Sigmoid colon (tissue), 7 donors: ENCODE measurements around the gene CROT. TPM values are rescaled to one million over a fixed set of nuclear protein-coding genes. Genes with fewer than 3 reads are reported as not detected.

ENCODE experiments used
- DNase-seq: peaks from one replicate; pipeline ENCODE4 v3.0.0-alpha.2; 2019
- H3K27ac ChIP-seq, 4 donors: fragments of 200-600 bp; sonication (generic); one replicate each; pipeline ENCODE4 v1.5.1; 2016 to 2019; ENCODE audit warnings: mild to moderate bottlenecking in 1 of 4
- H3K27me3 ChIP-seq, 3 donors: fragments of 200-600 bp; sonication (generic); one replicate each; pipeline ENCODE4 v1.5.1; 2019; ENCODE audit warnings: mild to moderate bottlenecking in 1 of 3
- H3K36me3 ChIP-seq, 4 donors: fragments of 200-600 bp; sonication (generic); one replicate each; pipeline ENCODE4 v1.5.1; 2016 to 2019
- H3K4me1 ChIP-seq, 4 donors: fragments of 200-600 bp; sonication (generic); one replicate each; pipeline ENCODE4 v1.5.1; 2017 to 2019
- H3K4me3 ChIP-seq, 4 donors: fragments of 200-600 bp; sonication (generic); one replicate each; pipeline ENCODE4 v1.5.1; 2017 to 2019; ENCODE audit warnings: mild to moderate bottlenecking in 2 of 4, moderate library complexity in 1 of 4
- H3K9me3 ChIP-seq, 4 donors: fragments of 200-600 bp in 3 of 4; sonication (generic) in 3 of 4; one replicate each; pipeline versions ENCODE4 v1.5.1 to v1.6.1; 2013 to 2019
- EP300 ChIP-seq, 4 donors: sonication (generic); formaldehyde crosslinking; IDR thresholded peaks; one replicate each; pipeline ENCODE4 v1.6.1; 2017; ENCODE audit warnings: antibody characterized with exemption in 4 of 4
- POLR2A ChIP-seq, 2 donors: fragments of 450-650 bp; IDR thresholded peaks; one replicate each; pipeline ENCODE4 v1.6.1; 2016; ENCODE audit warnings: antibody characterized with exemption in 2 of 2, mild to moderate bottlenecking in 2 of 2, moderate library complexity in 2 of 2
- POLR2AphosphoS5 ChIP-seq, 4 donors: sonication (generic); formaldehyde crosslinking; IDR thresholded peaks; one replicate each; pipeline ENCODE4 v1.6.1; 2017; ENCODE audit warnings: antibody characterized with exemption in 4 of 4
- WGBS, 2 donors: extraction: QIAGEN DNeasy Blood & Tissue Kit; methylation state at CpG; one replicate each; pipeline ENCODE4 v1.1.7; 2013; 5-methylcytosine and 5-hydroxymethylcytosine counted together
- intact Hi-C: fragments of 100-400 bp; cut with DNase I; formaldehyde crosslinking; loops from one replicate; pipeline ENCODE4 v1.15.1; 2023
- polyA plus RNA-seq, 3 donors: library from polyadenylated mRNA; stranded (reverse); fragments of 200-250 nt; gene quantifications; one replicate each; pipeline ENCODE4 v1.2.3, GENCODE V29; 2013
- total RNA-seq, 4 donors: library from RNA; depleted of rRNA; stranded (reverse); fragments of >200 nt; gene quantifications; one replicate each; pipeline ENCODE4 v1.1.0, GENCODE V29; 2016
- TF ChIP-seq, protein P1 (sequence below), 4 experiments: fragments of 450-650 bp in 3 of 4; fragments of 200-600 bp in 1 of 4; IDR thresholded peaks; one replicate each; pipeline ENCODE4 v1.5.1; 2016 to 2019; ENCODE audit warnings: antibody characterized with exemption in 4 of 4, mild to moderate bottlenecking in 3 of 4, moderate library complexity in 2 of 4
- donor health status: healthy with polysubstance abuse.
- donor health status: Bipolar disorder and iron deficiency.
- donor health status: healthy.

The CROT gene
- total and polyA plus RNA-seq, 7 donors, result 11.9 to 15.6 (median 13.9) TPM

DNA sequence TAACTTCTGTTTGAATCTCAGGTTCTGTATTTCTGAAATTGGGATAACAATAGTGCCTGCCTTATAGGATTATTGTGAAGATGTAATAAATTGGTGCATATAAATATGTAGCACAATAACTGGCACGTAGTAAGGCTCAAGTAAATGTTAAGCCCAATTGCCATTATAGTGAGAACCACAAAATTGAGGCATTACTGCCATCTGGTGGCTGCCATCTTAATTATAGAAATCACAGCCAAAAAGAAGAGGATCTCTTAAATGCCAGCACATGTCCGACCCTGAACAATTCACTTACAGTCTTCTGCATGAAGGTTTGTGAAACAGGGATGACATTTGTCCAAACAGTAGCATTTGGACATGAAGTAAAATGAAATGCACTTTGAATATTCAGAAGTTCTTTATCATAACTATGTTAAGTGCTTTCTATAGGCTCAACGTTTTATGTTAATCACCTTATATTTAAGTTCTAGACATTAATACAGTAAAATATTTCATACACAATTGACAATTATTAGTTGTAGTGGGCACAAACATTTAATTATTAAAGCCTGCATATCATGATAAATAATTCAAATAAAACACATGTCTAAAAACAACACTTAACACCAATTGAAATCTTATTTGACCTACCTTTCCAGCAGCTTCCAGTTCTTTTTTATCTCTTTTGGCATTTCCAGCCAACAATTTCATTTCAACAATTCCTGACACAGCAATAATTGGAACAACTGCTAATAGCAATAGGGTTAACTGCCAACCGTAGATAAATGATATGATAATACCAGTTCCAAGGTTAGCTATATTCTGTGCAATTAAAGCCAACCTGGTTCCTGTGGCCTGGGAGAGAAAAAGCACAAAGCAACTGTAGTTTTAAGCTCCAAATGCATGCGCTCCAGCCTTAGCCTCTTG is 71.5 kb downstream of the CROT start:
- TF ChIP-seq POLR2AphosphoS5 (IDR thresholded peaks at IDR 0.05) (no peak), EP300 (IDR thresholded peaks at IDR 0.05) (no peak), POLR2A (IDR thresholded peaks at IDR 0.05) (no peak)
- TF ChIP-seq, protein P1, sequence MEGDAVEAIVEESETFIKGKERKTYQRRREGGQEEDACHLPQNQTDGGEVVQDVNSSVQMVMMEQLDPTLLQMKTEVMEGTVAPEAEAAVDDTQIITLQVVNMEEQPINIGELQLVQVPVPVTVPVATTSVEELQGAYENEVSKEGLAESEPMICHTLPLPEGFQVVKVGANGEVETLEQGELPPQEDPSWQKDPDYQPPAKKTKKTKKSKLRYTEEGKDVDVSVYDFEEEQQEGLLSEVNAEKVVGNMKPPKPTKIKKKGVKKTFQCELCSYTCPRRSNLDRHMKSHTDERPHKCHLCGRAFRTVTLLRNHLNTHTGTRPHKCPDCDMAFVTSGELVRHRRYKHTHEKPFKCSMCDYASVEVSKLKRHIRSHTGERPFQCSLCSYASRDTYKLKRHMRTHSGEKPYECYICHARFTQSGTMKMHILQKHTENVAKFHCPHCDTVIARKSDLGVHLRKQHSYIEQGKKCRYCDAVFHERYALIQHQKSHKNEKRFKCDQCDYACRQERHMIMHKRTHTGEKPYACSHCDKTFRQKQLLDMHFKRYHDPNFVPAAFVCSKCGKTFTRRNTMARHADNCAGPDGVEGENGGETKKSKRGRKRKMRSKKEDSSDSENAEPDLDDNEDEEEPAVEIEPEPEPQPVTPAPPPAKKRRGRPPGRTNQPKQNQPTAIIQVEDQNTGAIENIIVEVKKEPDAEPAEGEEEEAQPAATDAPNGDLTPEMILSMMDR (IDR thresholded peaks at IDR 0.05), result peak; percentile 43 to 62 (median 49)
- H3K4me3 ChIP-seq, result no peak overlapping the region
- H3K27me3 ChIP-seq, result no peaks in the 10 kb centered on the region
- DNase-seq, result no peak
- 45 to 57% methylated on average over 5 of the region's 5 CpGs for WGBS, 2 donors
- intact Hi-C loops, result loop anchor here (1.0 kb wide), 1 partner anchor 105 kb away; no protein-coding TSS in a partner anchor
- H3K4me1 ChIP-seq, result no peaks in the 10 kb centered on the region
- no peaks in the 10 kb centered on the region for H3K36me3 ChIP-seq
- no peaks in the 10 kb centered on the region for H3K9me3 ChIP-seq
- H3K27ac ChIP-seq, result no peak overlapping the region

DNA sequence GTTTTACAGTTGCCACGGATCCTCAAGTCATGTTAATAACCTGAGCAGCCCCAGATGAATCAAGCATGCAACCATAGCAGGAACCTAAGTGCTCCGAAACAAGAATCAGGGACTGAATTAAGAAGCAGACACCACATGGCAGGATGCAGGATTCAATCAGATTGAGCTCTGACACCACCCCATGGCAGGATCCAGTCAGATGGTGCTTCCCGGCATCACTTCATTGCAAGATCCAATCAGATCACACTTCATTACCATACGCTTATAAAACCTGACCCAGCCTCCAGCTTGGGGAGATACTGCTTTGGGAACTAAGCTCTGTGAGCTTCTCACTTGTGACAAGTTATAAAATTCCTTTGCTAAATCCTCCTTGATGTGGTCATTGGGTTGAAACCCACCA is 74.7 kb downstream of the CROT start:
- H3K27ac ChIP-seq, result no peak overlapping the region
- DNase-seq, result no peak
- H3K4me1 ChIP-seq, result no peaks in the 10 kb centered on the region
- H3K4me3 ChIP-seq, result no peak overlapping the region
- TF ChIP-seq POLR2A (IDR thresholded peaks at IDR 0.05), result no peak
- TF ChIP-seq, protein P1 (IDR thresholded peaks at IDR 0.05), result no peak
- TF ChIP-seq EP300 (IDR thresholded peaks at IDR 0.05), result no peak
- TF ChIP-seq POLR2AphosphoS5 (IDR thresholded peaks at IDR 0.05), result no peak
- H3K9me3 ChIP-seq, result no peaks in the 10 kb centered on the region
- 82 to 86% methylated on average over 4 of the region's 4 CpGs for WGBS, 2 donors
- intact Hi-C loops, result no loop called here
- no peaks in the 10 kb centered on the region for H3K36me3 ChIP-seq
- H3K27me3 ChIP-seq, result no peaks in the 10 kb centered on the region

DNA sequence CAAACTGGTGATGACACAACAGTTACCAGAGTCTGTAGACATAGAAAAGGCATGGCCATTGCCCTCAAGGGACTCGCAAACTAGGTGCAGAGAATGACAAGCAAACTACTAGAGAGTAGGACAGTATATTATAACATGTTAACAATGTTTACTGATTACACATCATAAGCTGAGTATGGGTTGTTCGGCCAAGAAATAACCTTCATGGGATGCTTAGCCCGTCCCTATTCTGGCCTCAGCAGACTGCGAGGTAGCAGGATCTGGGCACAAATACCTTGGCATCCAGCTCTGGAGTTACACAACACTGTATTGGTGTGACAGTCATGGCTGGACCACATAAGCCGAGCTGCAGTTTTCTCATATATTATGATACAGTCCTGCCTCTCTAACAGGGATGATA is 78.6 kb downstream of the CROT start:
- Histone ChIP-seq H3K36me3 (no peaks in the 10 kb centered on the region), H3K4me3 (no peak overlapping the region), H3K27me3 (no peaks in the 10 kb centered on the region), H3K4me1 (no peaks in the 10 kb centered on the region), H3K9me3 (no peaks in the 10 kb centered on the region), H3K27ac (no peak overlapping the region)
- intact Hi-C loops, result no loop called here
- no peak for DNase-seq
- WGBS, 2 donors, result 33 to 78% methylated on average over 5 of the region's 5 CpGs
- TF ChIP-seq, protein P1 (IDR thresholded peaks at IDR 0.05), result no peak

DNA sequence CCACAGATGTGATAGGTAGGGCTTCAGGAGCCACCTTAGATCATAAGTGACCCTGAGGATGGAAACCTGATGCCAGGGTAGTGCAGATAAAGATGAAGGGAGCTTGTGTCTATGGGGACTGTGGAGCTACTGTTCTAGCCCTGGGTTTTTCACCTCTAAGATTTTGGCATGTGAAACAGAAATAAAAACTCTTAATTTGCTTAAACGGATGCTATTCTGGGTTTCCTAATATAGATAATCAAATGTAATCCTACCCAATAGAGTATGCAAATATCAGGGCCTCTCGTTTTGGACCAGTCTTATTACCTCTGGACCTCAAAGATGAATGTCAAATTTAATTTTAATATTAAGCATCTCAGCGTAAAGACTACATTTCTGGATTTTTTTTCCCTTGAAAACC is 80.7 kb downstream of the CROT start:
- Histone ChIP-seq H3K4me3 (no peak overlapping the region), H3K36me3 (no peaks in the 10 kb centered on the region), H3K27ac (no peak overlapping the region), H3K27me3 (no peaks in the 10 kb centered on the region), H3K4me1 (no peaks in the 10 kb centered on the region), H3K9me3 (no peaks in the 10 kb centered on the region)
- 86 to 87% methylated on average over 3 of the region's 3 CpGs for WGBS, 2 donors
- no peak for DNase-seq
- TF ChIP-seq, protein P1 (IDR thresholded peaks at IDR 0.05), result no peak
- no peak for TF ChIP-seq POLR2A (IDR thresholded peaks at IDR 0.05)
- TF ChIP-seq EP300 (IDR thresholded peaks at IDR 0.05), result no peak
- no peak for TF ChIP-seq POLR2AphosphoS5 (IDR thresholded peaks at IDR 0.05)
- intact Hi-C loops, result no loop called here
